Gastrocnemius medialis (tissue), 4 donors: ENCODE measurements around the gene FZD10. TPM values are rescaled to one million over a fixed set of nuclear protein-coding genes. Genes with fewer than 3 reads are reported as not detected.

Experiments
- ATAC-seq, 2 donors: fragments of 150-250 bp; one replicate each; pipeline ENCODE4 v1.9.1; 2016
- DNase-seq, 2 donors: peaks; one replicate each; pipeline ENCODE4 v3.0.0-alpha.2; 2019
- H3K27ac ChIP-seq, 4 donors: fragments of 200-600 bp; sonication (generic); 1 replicate in 1 of 4; 2 replicates in 3 of 4; pipeline ENCODE4 v1.5.1; 2016 to 2018; ENCODE audit warnings: mild to moderate bottlenecking in 2 of 4, moderate library complexity in 1 of 4
- H3K27me3 ChIP-seq, 3 donors: fragments of 200-600 bp; sonication (generic) in 2 of 3; 1 replicate in 1 of 3; 2 replicates in 2 of 3; pipeline versions ENCODE4 v1.5.1 to v1.6.0; 2016 to 2019; ENCODE audit warnings: mild to moderate bottlenecking in 1 of 3, moderate library complexity in 1 of 3
- H3K36me3 ChIP-seq, 2 donors: fragments of 200-600 bp; sonication (generic) in 1 of 2; one replicate each; pipeline ENCODE4 v1.5.1; 2017 to 2018
- H3K4me1 ChIP-seq, 2 donors: fragments of 200-600 bp; sonication (generic) in 1 of 2; one replicate each; pipeline ENCODE4 v1.5.1; 2016 to 2017; ENCODE audit warnings: mild to moderate bottlenecking in 2 of 2
- H3K4me3 ChIP-seq, 4 donors: fragments of 200-600 bp; sonication (generic) in 3 of 4; 1 replicate in 1 of 4; 2 replicates in 3 of 4; pipeline ENCODE4 v1.5.1; 2016 to 2019; ENCODE audit warnings: mild to moderate bottlenecking in 2 of 4
- H3K9me3 ChIP-seq, 3 donors: fragments of 200-600 bp; sonication (generic) in 2 of 3; 1 replicate in 1 of 3; 2 replicates in 2 of 3; pipeline ENCODE4 v1.5.1; 2016 to 2019
- CTCF ChIP-seq, 5 experiments: fragments of 450-650 bp in 3 of 5; fragments of 200-600 bp in 2 of 5; sonication (generic) in 2 of 5; IDR thresholded peaks in 4 of 5; conservative IDR thresholded peaks in 1 of 5; 1 replicate in 4 of 5; 2 replicates in 1 of 5; pipeline ENCODE4 v1.5.1; 2016 to 2019; ENCODE audit warnings: antibody characterized with exemption in 5 of 5, mild to moderate bottlenecking in 3 of 5, moderate library complexity in 3 of 5
- POLR2A ChIP-seq, 2 donors: fragments of 450-650 bp; IDR thresholded peaks; one replicate each; pipeline ENCODE4 v1.6.1; 2017; ENCODE audit warnings: antibody characterized with exemption in 2 of 2, mild to moderate bottlenecking in 2 of 2, moderate library complexity in 2 of 2
- in situ Hi-C, 4 donors: fragments of 200-750 bp; cut with MboI; loops; one replicate each; pipeline versions ENCODE4 v1.15.0 to v1.8.0; 2017; ENCODE audit warnings: low sequenced_read_pairs in 4 of 4
- intact Hi-C: fragments of 100-400 bp; cut with DNase I; formaldehyde crosslinking; loops from one replicate; pipeline ENCODE4 v1.15.1; 2023; ENCODE audit warnings: low total_unique reads
- total RNA-seq, 4 donors: library from RNA; depleted of rRNA; stranded (reverse); fragments of >200 nt; gene quantifications; one replicate each; pipeline versions ENCODE4 v1.1.0 to v1.2.3, GENCODE V29; 2016

Gene FZD10
- total RNA-seq, 4 donors from 2014 or later: 0.15 to 2.3 (median 1.1) TPM; not detected in 1

GRCh38 chr12:130121226-130122000, 40.9 kb upstream of the FZD10 start:
- Histone ChIP-seq H3K9me3 (no peaks in the 10 kb centered on the region), H3K4me1 (no peaks in the 10 kb centered on the region), H3K36me3 (no peaks in the 10 kb centered on the region), H3K4me3 (no peak overlapping the region), H3K27me3 (peaks cover 3 to 14% (median 6%) of the 10 kb centered on the region in 3 donors), H3K27ac (peak overlapping the region in 3 of 4 donors; percentile 37 to 48 (median 42))
- DNase-seq (no peak), ATAC-seq (peak; percentile 33 to 43)
- intact Hi-C loops (loop anchor here (10.0 kb wide), 1 partner anchor 63 kb away; no protein-coding TSS in a partner anchor), in situ Hi-C loops (no loop called here)
- TF ChIP-seq POLR2A (IDR thresholded peaks at IDR 0.05): no peak
- no peak for TF ChIP-seq CTCF (IDR thresholded peaks at IDR 0.05 in 4 of 5, conservative IDR thresholded peaks at IDR 0.05 in 1 of 5)

DNA sequence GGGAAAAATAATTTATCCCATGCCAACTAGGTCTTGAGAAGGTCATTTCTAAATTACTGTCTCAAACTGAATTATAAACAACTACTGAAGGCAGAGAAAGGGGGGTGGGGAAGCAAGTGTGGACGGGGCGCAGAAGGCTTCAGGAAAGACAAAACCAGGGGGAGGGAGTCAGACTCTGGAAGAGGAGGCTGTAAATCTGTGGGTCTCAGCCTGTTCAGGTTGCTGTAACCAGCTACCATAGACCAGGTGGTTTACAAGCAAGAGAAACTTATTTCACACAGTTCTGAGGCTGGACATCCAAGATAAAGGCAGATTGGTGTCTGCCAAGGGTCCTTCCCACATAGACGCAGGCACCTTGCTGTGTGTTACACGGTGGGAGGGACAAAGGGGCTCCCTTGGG, 39.9 kb upstream of the FZD10 start:
- intact Hi-C loops (loop anchor here (10.0 kb wide), 1 partner anchor 62 kb away; no protein-coding TSS in a partner anchor), in situ Hi-C loops (no loop called here)
- H3K4me1 ChIP-seq: no peaks in the 10 kb centered on the region
- H3K4me3 ChIP-seq: no peak overlapping the region
- no peaks in the 10 kb centered on the region for H3K9me3 ChIP-seq
- TF ChIP-seq POLR2A (IDR thresholded peaks at IDR 0.05) (no peak), CTCF (IDR thresholded peaks at IDR 0.05 in 4 of 5, conservative IDR thresholded peaks at IDR 0.05 in 1 of 5) (no peak)
- H3K27ac ChIP-seq: peak overlapping the region in 1 of 4 donors; percentile 40
- peaks cover 0 to 14% (median 6%) of the 10 kb centered on the region in 3 donors for H3K27me3 ChIP-seq
- DNase-seq (no peak), ATAC-seq (no peak)
- H3K36me3 ChIP-seq: no peaks in the 10 kb centered on the region

DNA sequence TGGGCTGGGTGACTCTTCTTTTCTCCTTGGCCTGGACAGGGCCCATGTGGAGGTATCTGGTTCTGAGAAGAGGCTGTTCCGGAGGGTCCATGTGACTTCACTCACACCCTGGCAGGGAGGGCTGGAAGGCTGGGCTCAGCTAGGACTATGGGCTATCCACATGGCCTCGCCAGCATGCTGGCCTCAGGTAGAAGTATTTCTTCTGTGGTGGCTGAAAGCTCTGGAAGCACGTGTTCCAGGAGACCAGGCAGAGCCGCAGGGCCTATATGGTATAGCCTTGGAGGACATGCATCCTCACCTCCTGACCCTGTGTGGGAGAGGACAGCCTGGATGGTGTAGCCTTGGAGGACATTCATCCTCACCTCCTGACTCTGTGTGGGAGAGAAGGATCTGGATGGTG, 38.2 kb upstream of the FZD10 start:
- H3K27ac ChIP-seq: no peak overlapping the region
- in situ Hi-C loops: no loop called here
- ATAC-seq (no peak), DNase-seq (no peak)
- TF ChIP-seq CTCF (IDR thresholded peaks at IDR 0.05 in 4 of 5, conservative IDR thresholded peaks at IDR 0.05 in 1 of 5) (no peak), POLR2A (IDR thresholded peaks at IDR 0.05) (no peak)
- H3K27me3 ChIP-seq: peaks cover 0 to 8% (median 6%) of the 10 kb centered on the region in 3 donors
- H3K9me3 ChIP-seq: no peaks in the 10 kb centered on the region
- H3K36me3 ChIP-seq: no peaks in the 10 kb centered on the region
- no peaks in the 10 kb centered on the region for H3K4me1 ChIP-seq
- intact Hi-C loops: loop anchor here (10.0 kb wide), 1 partner anchor 61 kb away; no protein-coding TSS in a partner anchor
- no peak overlapping the region for H3K4me3 ChIP-seq

GRCh38 chr12:130124605-130125244, 37.5 kb upstream of the FZD10 start:
- ATAC-seq: no peak
- in situ Hi-C loops (no loop called here), intact Hi-C loops (loop anchor here (5.0 to 10.0 kb wide), 2 partner anchors 38 to 60 kb away; partner anchors contain the start of gene FZD10)
- H3K36me3 ChIP-seq: no peaks in the 10 kb centered on the region
- H3K4me1 ChIP-seq: no peaks in the 10 kb centered on the region
- H3K4me3 ChIP-seq: no peak overlapping the region
- DNase-seq: no peak
- no peaks in the 10 kb centered on the region for H3K9me3 ChIP-seq
- peaks cover 0 to 8% (median 6%) of the 10 kb centered on the region in 3 donors for H3K27me3 ChIP-seq
- TF ChIP-seq CTCF (IDR thresholded peaks at IDR 0.05 in 4 of 5, conservative IDR thresholded peaks at IDR 0.05 in 1 of 5): no peak
- H3K27ac ChIP-seq: no peak overlapping the region
